HG03565 (cell line): ENCODE data around the gene GVQW3.

Experiments used
- ATAC-seq: cut with Tn5 transposase; IDR thresholded peaks from one replicate; pipeline ENCODE4 v1.9.1; 2021; ENCODE audit warnings: mild to moderate bottlenecking, moderate library complexity; ENCODE audit not compliant: unreplicated experiment

GVQW3 gene

DNA sequence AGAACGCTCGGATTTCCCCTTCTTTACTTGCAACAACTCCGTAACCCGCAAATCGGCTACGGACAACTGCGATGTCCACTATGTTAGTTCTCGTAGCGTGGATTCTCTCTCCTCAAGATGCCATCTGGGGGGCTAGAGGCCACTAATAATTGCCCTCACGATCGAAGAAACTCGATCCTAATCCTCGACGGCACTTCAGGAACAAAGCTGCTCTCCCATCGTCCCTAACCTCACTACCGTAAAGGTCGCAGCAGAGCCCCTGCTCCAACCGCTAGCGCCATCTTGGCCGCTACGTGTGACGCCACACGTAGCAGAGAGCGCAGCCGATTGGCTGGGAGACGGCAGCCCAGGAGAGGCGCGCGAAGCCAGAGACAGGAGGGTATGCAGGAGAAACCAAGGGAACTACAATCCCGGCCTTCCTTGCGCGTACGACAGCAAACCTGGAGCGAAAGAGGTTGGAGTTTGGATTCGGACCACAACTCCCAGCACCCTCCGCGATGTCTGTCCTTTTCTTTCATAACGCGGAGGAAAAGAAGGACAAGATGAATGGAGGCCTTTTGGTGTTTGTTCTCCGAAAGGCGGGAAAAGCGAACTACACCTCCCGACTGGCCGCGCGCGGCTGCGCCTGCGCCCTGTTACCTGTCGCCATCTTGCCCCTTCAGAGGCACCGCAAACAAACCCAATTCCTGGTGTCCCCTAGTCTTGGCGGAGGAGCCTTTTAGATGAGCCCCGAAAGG lies 63.4 kb downstream of the GVQW3 start, which contains the start of gene EMSY:
EMSY (plus strand) TSS at position 635 of the 737 bp plus-strand sequence. CDS start 1,921 bp downstream, outside the sequence.
- peak; percentile 93 for ATAC-seq

DNA sequence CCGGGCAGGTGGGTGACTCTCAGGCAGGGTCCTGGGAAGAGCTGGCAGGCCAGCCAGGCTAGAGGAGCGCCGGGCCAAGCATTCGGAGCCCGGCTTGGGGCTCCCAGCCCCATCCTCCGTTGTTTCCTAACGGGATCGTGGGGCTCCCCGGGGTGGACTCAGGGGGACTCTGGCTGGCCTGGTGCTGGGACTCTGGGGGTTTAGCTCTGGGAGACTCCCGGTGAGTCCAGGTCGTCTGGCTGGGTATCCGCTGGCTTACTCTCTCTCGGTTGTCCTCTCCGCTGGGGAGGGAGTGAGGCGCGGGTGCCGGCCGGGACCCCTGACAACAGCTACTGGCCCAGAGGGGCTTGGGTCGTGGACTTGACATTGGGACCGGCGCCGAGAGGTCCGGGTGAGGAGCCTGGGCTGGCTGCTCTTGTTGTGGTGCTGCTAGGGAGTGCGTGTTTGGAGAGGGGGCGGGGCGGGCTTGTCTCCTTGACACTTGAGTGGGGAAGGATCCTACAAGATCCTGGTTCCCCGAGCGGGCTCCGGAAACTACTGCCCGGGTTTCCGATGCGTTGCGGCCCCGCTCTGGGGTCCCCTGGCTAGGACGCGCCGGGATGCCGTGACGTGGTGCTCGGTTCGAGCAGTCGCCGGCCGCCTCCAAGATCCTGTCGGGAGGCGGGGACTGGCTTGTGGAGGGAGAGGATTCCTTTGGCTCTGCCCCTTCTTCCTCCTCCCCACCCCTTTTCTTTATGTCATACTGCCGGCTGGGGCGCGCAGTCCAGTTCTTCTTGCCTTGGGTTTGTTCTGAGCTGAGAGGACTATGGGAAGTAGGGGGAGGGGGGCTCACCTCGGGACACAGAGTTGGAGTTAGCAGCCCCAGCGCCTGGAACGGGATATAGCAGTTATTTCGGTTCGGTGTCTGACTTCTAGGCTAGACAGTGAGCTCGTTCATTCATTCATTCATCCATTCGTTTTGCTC lies 64.3 kb downstream of the GVQW3 start:
- no peak for ATAC-seq

- ATAC-seq = no peak
Measured at GRCh38 chr11:76448506-76448905, 67.4 kb downstream of the GVQW3 start.

DNA sequence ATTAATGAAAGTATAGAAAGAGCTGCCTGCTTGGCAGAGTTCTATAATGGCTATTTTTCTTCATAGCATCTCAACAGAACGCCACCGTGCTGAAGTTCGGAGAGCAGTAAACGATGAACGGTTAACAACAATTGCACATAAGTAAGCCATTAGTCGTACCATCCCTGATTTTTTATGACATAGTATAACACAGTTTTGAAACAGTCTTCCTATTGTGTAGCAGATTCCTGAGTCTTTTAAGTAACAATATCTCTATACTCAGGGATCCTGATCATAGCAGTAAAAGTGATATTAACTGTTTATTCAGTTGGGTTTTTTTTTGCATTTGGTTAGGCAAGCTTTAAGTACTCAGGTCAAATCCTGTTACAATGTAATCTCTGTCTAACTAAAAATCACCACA lies 72.1 kb downstream of the GVQW3 start:
- ATAC-seq = no peak

DNA sequence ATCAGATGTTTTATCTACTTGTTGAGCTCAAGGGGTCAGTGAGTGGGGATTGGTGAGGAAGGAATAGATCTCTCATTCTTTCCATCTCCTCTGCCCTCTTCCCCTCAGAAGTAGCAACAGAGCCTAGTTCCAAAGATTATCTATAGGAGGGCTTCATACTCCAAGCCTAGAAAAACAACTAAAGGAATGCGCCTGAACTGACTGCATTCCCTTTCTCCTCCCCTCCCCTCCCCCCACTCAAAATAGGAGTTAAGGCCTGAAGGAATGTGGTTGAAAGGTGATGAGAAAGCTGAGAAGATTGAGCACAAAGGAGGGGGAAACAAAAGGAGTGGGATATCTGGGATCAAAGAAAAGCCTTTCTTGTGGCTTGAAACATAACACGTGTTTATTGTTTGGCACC lies 74.2 kb downstream of the GVQW3 start:
- no peak for ATAC-seq

DNA sequence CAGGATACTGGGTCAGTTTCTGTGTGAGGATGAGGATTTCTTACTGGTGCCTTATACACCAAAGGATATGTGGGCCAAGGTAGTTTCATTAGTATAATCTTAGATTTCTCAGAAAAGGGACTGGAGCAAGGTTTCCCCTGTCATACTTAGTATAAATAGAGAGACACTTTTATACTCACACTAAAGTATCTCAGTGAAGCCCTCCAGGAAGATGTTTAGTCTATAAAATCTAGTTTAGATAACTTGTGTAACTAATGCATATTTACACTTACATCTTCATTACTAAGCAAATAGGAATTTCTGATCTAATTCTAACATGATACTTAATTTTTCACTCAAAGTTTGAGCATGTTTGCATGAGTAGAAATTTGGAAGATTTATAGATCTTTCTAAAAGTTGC lies 74.8 kb downstream of the GVQW3 start:
- no peak for ATAC-seq

DNA sequence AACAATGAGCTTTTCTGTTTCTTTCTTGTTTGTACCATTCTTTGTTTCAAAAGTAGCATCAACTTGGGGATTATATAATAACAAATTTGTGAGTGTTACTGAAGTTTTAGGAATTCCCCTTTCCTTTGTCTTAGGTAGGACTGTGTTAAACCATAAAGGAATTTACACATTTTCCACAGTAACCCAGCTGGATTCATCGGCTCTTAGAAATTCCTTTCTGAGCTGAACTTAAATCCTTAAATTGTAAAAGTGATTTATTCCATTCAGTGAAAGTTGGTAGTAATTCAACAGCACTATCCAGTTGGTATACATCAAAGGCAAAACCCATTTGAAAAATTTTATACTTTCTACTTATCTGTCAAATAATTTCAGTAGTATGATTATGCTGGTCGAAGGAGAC lies 75.4 kb downstream of the GVQW3 start:
- no peak for ATAC-seq
